ENCODE results near the gene FSTL3. TPM values are rescaled to one million over a fixed set of nuclear protein-coding genes. Genes with fewer than 3 reads are reported as not detected.
A peak's percentile ranks its signal among the peaks of the same experiment; 100 is the strongest.
"Not testable (repeated sequence)": the region's sequence is repeated elsewhere in the genome, so short reads cannot be mapped to it uniquely, and the experiment has no call there.

The FSTL3 gene
- 10 to 100 TPM in 11 of 12 donors, not detected in 1; 11.0 to 25.9 (median 12.2) TPM for polyA plus RNA-seq (ENCODE audit: insufficient read length in 12 of 12)
- long read RNA-seq, donor 1, partial matches to known transcripts = 0 of 2 reads
- long read RNA-seq, donor 1, other reads (novel, unspliced or antisense) = 0 of 2 reads
- long read RNA-seq, donor 2, partial matches to known transcripts = 0 of 7 reads
- long read RNA-seq, donor 2, other reads (novel, unspliced or antisense) = 0 of 7 reads
- long read RNA-seq, donor 3, partial matches to known transcripts = 0 of 2 reads
- long read RNA-seq, donor 3, other reads (novel, unspliced or antisense) = 0 of 2 reads
- long read RNA-seq, donor 4, partial matches to known transcripts = 0 of 3 reads
- long read RNA-seq, donor 4, other reads (novel, unspliced or antisense) = 0 of 3 reads
- long read RNA-seq, donor 5, partial matches to known transcripts = 5 of 11 reads
- long read RNA-seq, donor 5, other reads (novel, unspliced or antisense) = 0 of 11 reads
- long read RNA-seq, donor 6, partial matches to known transcripts = 0 of 4 reads
- long read RNA-seq, donor 6, other reads (novel, unspliced or antisense) = 0 of 4 reads
- long read RNA-seq, donor 7, partial matches to known transcripts = 0 of 1 reads
- long read RNA-seq, donor 7, other reads (novel, unspliced or antisense) = 0 of 1 reads
- long read RNA-seq, donor 8, partial matches to known transcripts = 8 of 13 reads
- long read RNA-seq, donor 8, other reads (novel, unspliced or antisense) = 0 of 13 reads
- long read RNA-seq, donor 9, transcript FSTL3-201 (5 exons, 2,542 nt) = major isoform, 5 of 10 reads
- long read RNA-seq, donor 9, partial matches to known transcripts = 5 of 10 reads
- long read RNA-seq, donor 9, other reads (novel, unspliced or antisense) = 0 of 10 reads
- long read RNA-seq, donor 10, partial matches to known transcripts = 0 of 2 reads
- long read RNA-seq, donor 10, other reads (novel, unspliced or antisense) = 0 of 2 reads
- long read RNA-seq, donor 11, partial matches to known transcripts = 12 of 16 reads
- long read RNA-seq, donor 11, other reads (novel, unspliced or antisense) = 0 of 16 reads

DNA sequence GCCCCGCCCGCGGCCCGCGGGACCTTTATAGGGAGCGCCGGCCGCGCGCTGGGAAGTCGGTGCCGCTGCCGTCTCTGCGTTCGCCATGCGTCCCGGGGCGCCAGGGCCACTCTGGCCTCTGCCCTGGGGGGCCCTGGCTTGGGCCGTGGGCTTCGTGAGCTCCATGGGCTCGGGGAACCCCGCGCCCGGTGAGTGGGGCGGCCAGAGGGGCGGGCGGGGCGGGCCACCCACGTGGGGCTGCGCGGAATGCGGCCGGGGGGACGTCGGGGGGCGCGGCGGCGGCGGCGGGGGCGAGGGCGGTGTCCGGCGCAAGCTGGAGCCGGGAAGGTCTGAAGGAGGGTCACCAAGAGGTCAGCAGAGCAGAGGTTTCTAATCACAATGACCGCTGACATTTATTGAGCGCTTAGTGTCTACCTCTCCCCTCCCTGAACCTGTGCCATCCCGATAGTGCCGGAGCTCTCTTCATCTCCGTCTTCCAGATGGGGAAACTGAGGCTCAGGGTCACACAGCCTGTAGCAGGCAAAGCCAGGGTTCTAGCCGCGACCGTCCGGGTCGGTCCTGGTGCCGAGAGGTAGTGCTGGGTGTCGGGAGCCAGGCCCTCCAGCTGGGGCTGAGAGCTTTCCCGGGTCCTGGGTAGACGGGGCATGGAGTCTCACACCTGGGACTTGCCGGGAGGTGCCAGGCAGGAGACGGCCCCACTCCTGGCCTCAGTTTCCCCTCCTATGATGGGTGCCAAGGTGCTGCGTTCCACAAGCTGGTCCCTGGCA lies at the start of gene FSTL3:
FSTL3 (plus strand) TSS at position 54 of the 767 bp plus-strand sequence; CDS start at position 86, 32 bp downstream.
- DNase-seq = no peak

GRCh38 chr19:626566-626965 lies 49.6 kb upstream of the FSTL3 start:
- not testable (repeated sequence) for DNase-seq

DNA sequence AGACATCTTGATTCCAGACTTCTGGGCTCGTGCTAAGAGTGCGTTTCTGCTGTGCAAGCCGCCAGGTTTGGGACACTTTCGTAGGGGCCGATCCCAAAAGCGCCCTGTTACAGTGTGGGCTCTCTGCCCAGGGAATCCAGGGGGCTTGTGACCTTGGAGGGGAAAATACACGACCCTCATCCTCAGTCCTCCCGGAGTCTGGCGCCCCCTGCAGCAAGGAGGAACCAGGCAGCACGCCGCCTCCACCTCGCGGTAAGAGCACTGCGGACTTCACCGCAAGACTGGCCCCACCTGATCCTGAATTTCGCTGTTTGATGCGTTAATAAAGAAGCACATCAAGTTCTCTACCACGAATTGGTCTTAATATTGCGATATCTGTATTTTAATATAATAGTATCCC lies 48.0 kb upstream of the FSTL3 start:
- no peak for DNase-seq

DNA sequence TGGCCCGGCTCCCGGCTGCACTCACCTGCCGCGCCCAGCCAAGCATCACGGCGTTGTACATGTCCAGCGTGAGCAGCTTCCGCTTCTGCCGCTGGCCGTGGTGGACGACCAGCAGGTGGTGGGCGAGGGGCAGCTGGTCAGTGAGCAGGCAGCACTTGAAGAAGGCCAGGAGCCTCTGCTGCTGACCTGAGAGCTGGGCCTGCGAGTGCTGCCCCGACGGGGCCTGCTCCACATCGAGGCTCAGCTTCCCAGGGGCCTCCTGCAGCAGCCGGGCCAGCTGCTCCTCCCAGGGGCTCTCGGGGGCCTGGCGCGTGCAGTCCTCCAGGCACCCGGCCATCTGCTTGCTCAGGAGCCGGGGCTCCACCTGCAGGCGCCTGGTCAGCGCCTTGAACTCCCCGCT lies 46.7 kb upstream of the FSTL3 start:
- DNase-seq = not testable (repeated sequence)

- DNase-seq = no peak
Observed at GRCh38 chr19:629961-630714, 46.1 kb upstream of the FSTL3 start.

- no peak for DNase-seq
Observed at GRCh38 chr19:632579-633067, 43.6 kb upstream of the FSTL3 start.

DNA sequence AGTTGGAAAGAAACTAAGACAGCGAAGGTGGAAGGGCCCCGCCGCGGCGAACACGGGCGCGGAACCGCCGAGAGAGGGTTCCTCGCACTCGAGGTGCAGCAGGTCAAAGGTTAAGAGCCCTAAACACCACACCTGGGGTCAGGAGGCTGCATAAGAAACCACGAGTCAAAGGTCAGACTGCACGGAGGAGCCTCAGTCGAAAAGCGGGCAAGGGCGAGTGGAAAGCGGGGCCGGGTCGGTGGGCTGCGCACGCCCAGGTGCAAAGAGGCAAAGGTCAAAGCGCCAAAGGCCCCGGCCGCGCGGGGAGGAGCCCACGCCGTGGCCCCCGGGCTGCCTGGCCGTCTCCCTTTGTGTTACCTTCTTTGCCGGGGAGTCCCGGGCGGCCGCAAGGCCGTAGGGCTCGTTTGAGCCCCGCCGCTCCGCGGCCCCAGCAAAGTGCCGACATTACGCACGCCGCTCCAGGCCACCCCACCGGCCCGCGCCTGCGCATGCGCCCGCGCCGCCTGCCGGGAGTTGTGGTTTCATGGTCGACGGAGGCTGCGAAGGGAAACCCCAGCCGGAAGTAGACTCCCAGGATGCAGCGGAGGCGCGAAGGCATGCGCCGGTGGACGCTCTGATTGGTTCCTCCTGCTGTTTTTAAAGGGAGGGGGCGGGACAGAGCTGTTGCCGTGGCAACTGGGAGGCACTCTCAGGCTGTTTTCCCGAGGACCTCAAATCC lies 43.0 kb upstream of the FSTL3 start, which contains the start of gene POLRMT:
POLRMT (minus strand) TSS at position 470 of the 718 bp plus-strand sequence; CDS start at position 445, 25 bp downstream.
- peak; percentile 98 for DNase-seq

DNA sequence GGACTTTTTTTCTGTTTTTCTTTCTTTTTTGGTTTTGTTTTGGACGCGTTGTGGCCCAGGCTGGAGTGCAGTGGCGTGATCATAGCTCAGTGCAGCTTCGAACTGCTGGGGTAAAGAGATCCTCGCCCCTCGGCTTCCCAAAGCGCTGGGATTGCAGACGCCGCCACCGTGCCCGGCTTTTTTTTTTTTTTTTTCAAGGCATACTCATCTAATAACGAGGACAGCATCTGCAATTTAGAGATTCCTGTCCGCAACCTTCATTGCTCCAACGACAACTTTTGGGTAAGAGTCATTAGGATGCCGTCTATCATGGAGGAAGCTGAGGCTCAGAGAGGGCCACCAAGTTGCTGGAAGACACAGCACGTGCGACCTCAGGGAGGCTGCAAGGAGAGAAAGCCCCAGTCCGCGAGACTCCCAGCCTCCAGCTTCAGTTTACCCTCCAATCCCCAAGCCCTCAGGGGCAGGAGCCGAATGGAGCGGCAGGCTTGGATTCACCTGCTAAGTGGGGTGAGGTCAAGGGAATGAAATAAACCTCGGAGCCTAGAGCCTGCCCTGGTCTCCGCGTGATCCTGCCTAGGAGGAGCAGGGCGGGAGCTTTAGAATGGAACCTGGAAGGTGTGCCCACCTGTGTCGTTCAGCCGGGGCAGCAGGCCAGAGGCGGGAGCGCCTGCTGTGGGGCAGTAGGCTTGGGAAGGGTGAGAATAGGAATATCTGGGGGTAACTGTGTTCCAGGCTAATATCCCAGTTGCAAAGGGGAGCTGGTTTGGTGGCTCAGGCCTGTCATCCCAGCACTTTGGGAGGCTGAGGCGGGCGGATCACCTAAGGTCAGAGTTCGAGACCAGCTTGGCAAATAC lies 42.2 kb upstream of the FSTL3 start:
- no peak for DNase-seq

DNA sequence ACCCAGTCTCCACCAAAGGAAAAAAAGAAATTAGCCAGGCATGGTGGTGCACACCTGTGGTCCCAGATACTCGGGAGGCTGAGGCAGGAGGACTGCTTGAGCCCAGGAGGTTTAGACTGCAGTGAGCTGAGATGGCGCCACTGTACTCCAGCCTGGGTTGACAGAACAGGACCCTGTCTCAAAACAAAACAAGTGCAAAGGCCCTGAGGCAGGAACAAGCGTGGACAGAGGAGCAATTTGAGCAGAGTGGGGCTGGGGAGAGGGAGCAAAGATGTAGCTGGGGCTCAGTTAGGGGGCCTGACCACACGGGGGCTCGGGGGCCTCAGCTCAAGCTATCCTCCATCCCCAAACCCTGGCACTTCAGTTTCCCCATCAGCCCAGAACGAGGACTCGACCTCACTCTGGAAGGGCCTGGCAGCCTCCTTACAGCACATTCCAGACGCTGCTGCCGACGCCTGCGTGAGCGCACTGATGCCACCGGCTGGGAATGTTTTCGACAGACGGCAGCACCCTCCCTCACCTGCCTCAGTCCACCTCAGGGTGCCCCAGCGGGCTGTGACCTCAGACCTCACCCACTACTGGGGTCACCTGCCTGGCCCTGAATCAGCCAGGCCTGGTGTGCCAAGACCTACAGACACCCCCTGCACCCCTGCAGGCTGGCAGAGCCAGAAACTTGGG lies 41.1 kb upstream of the FSTL3 start:
- no peak for DNase-seq

- DNase-seq = no peak
Observed at GRCh38 chr19:638906-639252, 37.3 kb upstream of the FSTL3 start.

DNA sequence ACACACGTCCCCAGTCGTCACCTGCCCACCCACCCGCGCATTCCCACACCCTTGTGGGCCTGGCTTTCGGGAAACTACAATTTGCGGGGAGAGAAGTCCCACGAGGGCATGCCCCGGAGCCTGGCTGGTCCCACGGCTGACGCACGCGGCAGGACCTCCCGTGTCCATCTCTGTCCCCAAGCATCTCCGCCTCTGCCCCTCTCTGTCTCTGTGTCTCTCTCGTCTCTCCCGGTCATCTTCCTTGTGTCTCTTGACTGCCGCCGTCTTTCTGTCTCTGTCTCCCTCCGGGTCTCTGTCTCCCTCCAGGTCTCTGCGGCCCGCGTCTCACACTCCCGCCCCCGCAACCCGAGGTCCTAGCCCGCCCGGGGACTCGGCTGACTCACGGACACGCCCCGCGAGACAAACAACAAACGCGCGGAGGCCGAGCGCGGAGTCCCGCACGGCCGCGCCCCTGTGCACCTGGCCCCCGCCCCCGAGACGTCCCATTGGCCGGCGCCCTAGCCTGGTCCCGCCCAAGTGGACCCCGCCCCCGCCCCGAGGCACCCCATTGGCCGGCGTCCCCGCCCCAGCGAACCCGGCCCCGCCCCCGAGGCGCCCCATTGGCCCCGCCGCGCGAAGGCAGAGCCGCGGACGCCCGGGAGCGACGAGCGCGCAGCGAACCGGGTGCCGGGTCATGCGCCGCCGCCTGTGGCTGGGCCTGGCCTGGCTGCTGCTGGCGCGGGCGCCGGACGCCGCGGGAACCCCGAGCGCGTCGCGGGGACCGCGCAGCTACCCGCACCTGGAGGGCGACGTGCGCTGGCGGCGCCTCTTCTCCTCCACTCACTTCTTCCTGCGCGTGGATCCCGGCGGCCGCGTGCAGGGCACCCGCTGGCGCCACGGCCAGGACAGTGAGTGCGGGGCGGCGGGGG lies 36.7 kb upstream of the FSTL3 start, which contains the start of gene FGF22:
FGF22 (plus strand) TSS at position 627 of the 908 bp plus-strand sequence; CDS start at position 674, 47 bp downstream.
- DNase-seq = peak; percentile 77

- DNase-seq = no peak
Observed at GRCh38 chr19:640161-640558, 36.0 kb upstream of the FSTL3 start.

DNA sequence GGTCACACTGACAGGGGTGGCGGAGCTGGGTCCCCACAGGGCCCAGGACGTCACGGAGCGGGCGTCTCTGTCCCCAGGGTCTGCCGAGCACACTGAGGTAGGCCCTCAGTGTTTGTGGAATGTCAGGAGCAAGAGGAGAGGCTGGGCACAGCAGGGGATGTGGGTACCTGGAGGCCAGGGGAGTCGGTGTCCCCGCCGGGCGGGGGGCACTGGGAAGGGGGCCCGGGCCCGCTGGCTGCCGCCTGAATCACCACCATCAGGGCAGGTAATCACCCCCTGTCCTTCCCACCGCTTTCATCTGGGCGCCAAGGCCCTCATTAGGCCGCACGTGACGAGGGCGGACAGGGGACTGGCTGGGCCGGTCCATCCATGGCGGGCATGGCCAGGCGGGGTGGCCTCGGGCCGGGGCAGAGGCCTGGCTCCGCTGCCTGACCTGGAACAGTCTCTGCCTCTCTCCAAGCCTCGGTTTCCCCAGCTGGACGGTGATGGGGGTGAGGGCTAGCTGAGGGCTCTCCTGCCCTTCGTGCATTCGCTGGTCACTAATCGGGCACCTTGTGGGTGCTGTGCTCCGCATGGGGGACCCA lies 35.5 kb upstream of the FSTL3 start:
- no peak for DNase-seq

DNA sequence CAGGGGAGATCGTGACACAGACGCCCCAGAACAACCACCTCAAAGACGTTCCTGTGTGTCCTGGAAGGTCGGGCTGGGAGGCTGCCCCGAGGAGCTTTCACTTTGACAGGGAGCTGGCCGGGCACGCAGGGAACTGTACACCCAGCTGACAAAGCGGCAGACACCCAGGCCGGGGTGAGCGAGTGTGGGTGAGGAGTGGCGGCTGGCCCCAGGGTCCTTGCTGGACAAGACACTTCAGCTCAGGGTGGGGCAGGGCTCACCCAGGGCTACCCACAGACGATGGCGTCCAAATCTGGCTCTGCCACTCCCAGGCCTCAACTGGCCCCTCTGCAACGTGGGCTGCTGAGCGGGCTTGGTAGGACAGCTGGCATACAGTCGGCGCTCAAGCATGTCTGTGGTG lies 34.5 kb upstream of the FSTL3 start:
- no peak for DNase-seq

- no peak for DNase-seq
Observed at GRCh38 chr19:642767-643727, 33.1 kb upstream of the FSTL3 start.

Measured in muscle of arm (tissue), 14 donors.